NCI-H510A treated with DMSO at 0.1 percent for 48 hours (cell line): Measurements from ENCODE around the gene MRPL51.
"Not testable (repeated sequence)": the region's sequence is repeated elsewhere in the genome, so short reads cannot be mapped to it uniquely, and the experiment has no call there.

Experiments used
- DNase-seq: peaks from one replicate; lab custom pipeline; 2025; lab: John Stamatoyannopoulos, UW

The MRPL51 gene

GRCh38 chr12:6532051-6532926, 39.2 kb upstream of the MRPL51 start:
- no peak for DNase-seq

- DNase-seq = no peak
These were observed 37.7 kb upstream of the MRPL51 start for GRCh38 chr12:6530576-6531260.

- no peak for DNase-seq
These were observed 36.3 kb upstream of the MRPL51 start for GRCh38 chr12:6529291-6529737.

DNA sequence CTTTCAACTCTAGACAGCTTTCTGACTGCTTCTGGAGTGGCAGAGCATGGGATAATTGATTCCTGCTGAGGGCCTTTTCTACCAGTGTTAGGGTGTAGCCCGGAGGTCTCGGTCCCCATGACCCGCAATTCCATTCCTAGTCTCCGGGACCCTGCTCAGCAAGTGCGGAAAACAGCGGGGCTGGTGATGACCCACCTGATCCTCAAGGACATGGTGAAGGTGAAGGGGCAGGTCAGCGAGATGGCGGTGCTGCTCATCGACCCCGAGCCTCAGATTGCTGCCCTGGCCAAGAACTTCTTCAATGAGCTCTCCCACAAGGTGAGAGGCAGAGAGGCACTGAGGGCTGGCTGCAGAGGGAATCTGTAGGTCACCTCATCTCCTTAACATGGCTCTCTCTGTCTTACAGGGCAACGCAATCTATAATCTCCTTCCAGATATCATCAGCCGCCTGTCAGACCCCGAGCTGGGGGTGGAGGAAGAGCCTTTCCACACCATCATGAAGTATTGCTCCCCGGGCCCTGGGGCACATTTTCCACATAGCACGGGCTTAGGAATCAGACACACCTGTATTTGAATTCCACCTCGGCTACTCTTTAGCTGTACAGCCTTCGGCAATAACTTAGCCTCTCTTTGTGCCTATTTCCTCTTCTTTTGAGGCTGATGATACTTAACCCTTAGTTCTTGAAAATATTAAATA, 35.6 kb upstream of the MRPL51 start:
- DNase-seq = no peak

GRCh38 chr12:6527711-6528110, 34.6 kb upstream of the MRPL51 start:
- DNase-seq = no peak

- no peak for DNase-seq
These were observed 33.9 kb upstream of the MRPL51 start for GRCh38 chr12:6526766-6527525.

DNA sequence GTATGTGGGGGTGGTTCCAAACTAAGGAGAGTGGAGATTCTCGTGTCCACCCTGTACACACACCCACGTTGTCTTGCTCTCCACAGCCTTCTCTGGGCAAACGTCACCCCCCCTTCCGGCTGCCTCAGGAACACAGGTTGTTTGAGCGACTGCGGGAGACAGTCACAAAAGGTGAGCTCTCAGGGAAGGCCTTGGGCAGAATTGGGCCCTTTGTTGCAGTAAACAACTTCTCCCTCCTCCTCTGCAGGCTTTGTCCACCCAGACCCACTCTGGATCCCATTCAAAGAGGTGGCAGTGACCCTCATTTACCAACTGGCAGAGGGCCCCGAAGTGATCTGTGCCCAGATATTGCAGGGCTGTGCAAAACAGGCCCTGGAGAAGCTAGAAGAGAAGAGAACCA, 33.1 kb upstream of the MRPL51 start:
- no peak for DNase-seq

DNA sequence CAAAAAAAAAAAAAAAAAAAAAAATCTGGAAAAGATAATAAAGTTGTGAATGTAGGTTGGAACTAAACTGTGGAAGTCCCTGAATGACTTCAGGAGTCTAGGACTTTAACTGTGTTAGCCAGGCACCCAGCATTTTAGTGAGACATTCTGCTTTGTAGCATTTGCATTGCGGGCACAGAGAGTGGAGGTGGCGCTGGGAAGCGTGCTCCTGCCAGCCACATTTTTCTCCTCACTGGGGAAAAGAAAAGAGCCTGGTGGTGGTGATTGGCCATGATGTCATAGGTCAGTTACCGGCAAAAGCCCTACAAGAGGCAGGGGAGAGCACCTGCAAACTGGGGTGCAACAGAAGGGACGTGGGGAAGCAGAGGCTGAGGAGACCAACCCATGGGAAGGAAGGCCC, 31.6 kb upstream of the MRPL51 start:
- no peak for DNase-seq

- DNase-seq = no peak
These were observed 30.6 kb upstream of the MRPL51 start for GRCh38 chr12:6523708-6524107.

- DNase-seq = no peak
These were observed 29.1 kb upstream of the MRPL51 start for GRCh38 chr12:6522193-6522592.

GRCh38 chr12:6520186-6520585, 27.1 kb upstream of the MRPL51 start:
- no peak for DNase-seq

DNA sequence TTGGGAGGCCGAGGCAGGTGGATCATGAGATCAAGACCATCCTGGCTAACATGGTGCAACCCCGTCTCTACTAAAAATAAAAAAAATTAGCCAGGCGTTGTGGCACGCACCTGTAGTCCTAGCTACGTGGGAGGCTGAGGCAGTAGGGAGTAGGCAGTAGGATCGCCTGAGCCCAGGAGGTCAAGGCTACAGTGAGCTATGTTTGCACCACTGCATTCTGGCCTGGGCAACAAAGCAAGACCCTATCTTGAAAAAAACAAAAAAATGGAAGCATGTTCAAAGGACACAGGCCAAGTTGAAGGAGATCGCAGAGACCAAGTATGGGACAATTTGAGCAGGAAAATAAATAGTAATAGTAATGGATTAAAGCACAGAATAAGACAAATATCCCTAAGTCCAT, 15.0 kb upstream of the MRPL51 start:
- no peak for DNase-seq

- no peak for DNase-seq
These were observed 14.3 kb upstream of the MRPL51 start for GRCh38 chr12:6507102-6507998.

- no peak for DNase-seq
These were observed 7.4 kb upstream of the MRPL51 start for GRCh38 chr12:6500466-6500865.

GRCh38 chr12:6497291-6497690, 4.2 kb upstream of the MRPL51 start:
- not testable (repeated sequence) for DNase-seq

DNA sequence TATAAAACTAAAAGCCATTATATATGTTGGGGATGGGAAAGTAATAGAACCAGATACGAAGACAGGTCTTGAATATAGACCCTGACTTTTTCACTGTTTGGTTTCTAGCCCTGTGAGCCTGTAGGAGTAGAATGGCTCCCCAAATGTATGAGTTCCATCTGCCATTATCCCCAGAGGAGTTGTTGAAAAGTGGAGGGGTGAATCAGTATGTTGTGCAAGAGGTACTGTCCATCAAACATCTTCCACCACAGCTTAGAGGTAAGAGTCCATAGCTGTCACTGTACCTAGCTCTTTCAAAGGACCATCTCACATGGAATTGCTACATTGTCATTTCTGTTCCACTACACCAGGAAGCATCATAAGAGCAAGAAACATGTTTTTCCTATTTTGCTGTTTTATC, 1.9 kb upstream of the MRPL51 start:
- DNase-seq = no peak

DNA sequence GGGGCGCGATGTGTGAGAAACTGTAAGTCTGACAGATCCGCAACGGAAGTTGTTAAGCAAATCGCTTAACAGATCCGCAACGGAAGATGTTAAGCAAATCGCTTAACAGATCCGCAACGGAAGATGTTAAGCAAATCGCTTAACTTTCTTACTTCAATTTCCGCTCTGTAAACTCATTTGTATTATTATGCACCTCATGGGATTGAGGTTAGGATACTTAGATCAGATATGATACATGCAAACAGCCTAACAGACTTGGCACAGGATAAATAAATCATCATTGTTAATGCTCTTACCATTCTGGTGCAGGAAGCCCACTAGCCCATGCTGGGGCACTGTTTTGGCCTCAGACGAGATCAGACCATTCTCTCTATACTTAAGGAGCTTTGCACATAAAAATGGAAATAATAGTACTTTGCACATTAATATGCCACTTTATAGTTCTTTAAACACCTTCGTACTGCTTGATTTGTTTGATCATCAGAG, 1.2 kb upstream of the MRPL51 start:
- DNase-seq = no peak

DNA sequence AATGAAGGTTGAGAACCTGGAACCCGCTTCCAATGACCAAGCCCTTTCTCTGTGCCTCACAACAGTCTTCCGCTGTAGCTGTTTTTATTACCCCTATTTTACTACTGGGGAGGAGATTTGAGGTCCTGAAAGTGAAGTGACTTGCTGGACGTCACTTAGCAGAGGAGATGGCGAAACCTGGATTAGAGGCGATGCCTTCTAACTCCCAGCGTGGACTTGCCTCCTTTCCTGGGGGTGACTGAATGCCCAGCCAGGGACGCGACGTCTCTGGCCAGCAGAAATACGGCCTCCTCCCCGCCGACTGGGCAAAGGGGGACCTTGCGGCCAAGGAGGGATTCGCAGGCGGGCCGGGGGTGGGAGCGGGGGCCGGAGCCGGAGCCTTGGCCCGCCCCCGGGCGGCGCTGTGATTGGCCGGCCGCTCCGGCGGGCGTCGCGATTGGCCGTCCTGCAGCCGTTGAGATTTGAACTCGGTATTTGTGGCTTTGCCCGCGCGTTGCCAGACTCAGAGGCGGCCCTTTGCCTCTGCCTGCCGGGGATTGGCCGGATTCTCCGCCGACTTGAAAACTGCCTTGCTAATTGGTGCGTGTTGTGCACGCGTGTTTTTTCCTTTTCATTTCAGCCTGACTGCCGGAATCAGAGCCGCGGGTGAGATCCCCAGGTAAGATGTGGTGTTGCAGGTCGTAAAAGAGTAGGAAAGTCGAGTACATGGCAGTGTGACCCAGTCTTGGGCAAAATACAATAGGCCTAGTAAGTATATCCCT, 615 bp upstream of the MRPL51 start, which contains the start of gene NCAPD2:
TSS of gene NCAPD2 (plus strand) at position 606 of the 761 bp plus-strand sequence. CDS start 997 bp downstream, outside the sequence.
- peak; percentile 86 for DNase-seq

GRCh38 chr12:6490673-6491072, 2.4 kb downstream of the MRPL51 start:
- DNase-seq = not testable (repeated sequence)

- no peak for DNase-seq
These were observed 3.6 kb downstream of the MRPL51 start for GRCh38 chr12:6489449-6489848.
